Caco-2 (cell line): ENCODE measurements around the gene TNFSF4. TPM values are rescaled to one million over a fixed set of nuclear protein-coding genes. Genes with fewer than 3 reads are reported as not detected.
"Not testable (repeated sequence)": the region's sequence is repeated elsewhere in the genome, so short reads cannot be mapped to it uniquely, and the experiment has no call there.

Experiments used
- BruUV-seq: library from RNA; stranded (reverse); fragments of 400-500 nt; replicated peaks from 2 replicates; lab custom pipeline; 2021; lab: Mats Ljungman, UMichigan
- CTCF ChIA-PET: fragments of 300-600 bp; sonication (Branson Sonifier 250); formaldehyde crosslinking; loops from one replicate; lab custom pipeline; 2022; ENCODE audit warnings: antibody characterized with exemption; lab: Charles Lee
- POLR2A ChIA-PET: fragments of 300-600 bp; sonication (Branson Sonifier 250); formaldehyde crosslinking; loops from one replicate; lab custom pipeline; 2022; ENCODE audit warnings: antibody characterized with exemption; lab: Charles Lee
- DNase-seq, 2 experiments: peaks; one replicate each; pipeline versions ENCODE4 v3.0.0 to v3.0.0-alpha.2; 2020 to 2022
- H3K27me3 ChIP-seq: replicated peaks from 2 replicates; pipeline ENCODE4 v1.6.0; 2011; ENCODE audit warnings: low read length; ENCODE audit not compliant: control insufficient read depth, insufficient read depth
- H3K36me3 ChIP-seq: 2 replicates; pipeline ENCODE4 v1.5.1; 2011; ENCODE audit warnings: low read length; ENCODE audit not compliant: control insufficient read depth, insufficient read depth
- H3K4me1 ChIP-seq: fragments of 250-450 bp; sonication (Bioruptor Pico); 2 replicates; pipeline ENCODE4 v1.5.1; 2020; ENCODE audit warnings: mild to moderate bottlenecking
- H3K4me3 ChIP-seq: 2 replicates; pipeline ENCODE4 v1.5.1; 2011; ENCODE audit warnings: low read depth, mild to moderate bottlenecking, control low read depth, low read length
- H3K9me3 ChIP-seq: fragments of 250-450 bp; sonication (Bioruptor Pico); 2 replicates; pipeline ENCODE4 v1.5.1; 2020; ENCODE audit warnings: mild to moderate bottlenecking, moderate library complexity
- H3K27ac Mint-ChIP-seq: one replicate; pipeline ENCODE4 v1.8.0; 2022; ENCODE audit warnings: mixed read lengths; ENCODE audit not compliant: unreplicated experiment
- H3K27me3 Mint-ChIP-seq: one replicate; pipeline ENCODE4 v1.8.0; 2022; ENCODE audit warnings: mixed read lengths; ENCODE audit not compliant: insufficient read depth, unreplicated experiment
- H3K36me3 Mint-ChIP-seq: one replicate; pipeline ENCODE4 v1.8.0; 2022; ENCODE audit warnings: mild to moderate bottlenecking, mixed read lengths; ENCODE audit not compliant: insufficient read depth, unreplicated experiment
- H3K4me1 Mint-ChIP-seq: one replicate; pipeline ENCODE4 v1.8.0; 2022; ENCODE audit warnings: low read depth, mixed read lengths; ENCODE audit not compliant: unreplicated experiment
- H3K4me3 Mint-ChIP-seq: one replicate; pipeline ENCODE4 v1.8.0; 2022; ENCODE audit warnings: mild to moderate bottlenecking, moderate library complexity, mixed read lengths; ENCODE audit not compliant: unreplicated experiment
- H3K9me3 Mint-ChIP-seq: one replicate; pipeline ENCODE4 v1.8.0; 2022; ENCODE audit warnings: mixed read lengths; ENCODE audit not compliant: unreplicated experiment
- intact Hi-C: fragments of 100-400 bp; cut with micrococcal nuclease; formaldehyde crosslinking; loops from one replicate; pipeline ENCODE4 v1.10.0; 2022; ENCODE audit not compliant: unreplicated experiment
- total RNA-seq: library from RNA; stranded (reverse); gene quantifications from 2 replicates; pipeline ENCODE4 v1.2.3, GENCODE V29; 2022
- TF ChIP-seq, protein P1 (sequence below), 2 experiments: fragments of 200-600 bp in 1 of 2; IDR thresholded peaks; 1 replicate in 1 of 2; 2 replicates in 1 of 2; pipeline versions ENCODE4 v1.5.1 to v1.8.0; 2011 to 2022; ENCODE audit warnings: antibody characterized with exemption in 1 of 2, control low read depth in 1 of 2, inconsistent platforms in 1 of 2, low read depth in 1 of 2, low read length in 1 of 2, mild to moderate bottlenecking in 1 of 2, moderate library complexity in 1 of 2; ENCODE audit not compliant: insufficient read depth in 1 of 2, severe bottlenecking in 1 of 2, unreplicated experiment in 1 of 2

The TNFSF4 gene
- total RNA-seq, 1 experiment from 2014 or later = 1.3 TPM

- Histone ChIP-seq H3K36me3 (no peaks in the 10 kb centered on the region), H3K4me1 (no peaks in the 10 kb centered on the region), H3K27me3 (no peaks in the 10 kb centered on the region), H3K9me3 (peaks cover 5% of the 10 kb centered on the region), H3K4me3 (no peak overlapping the region)
- H3K27me3 Mint-ChIP-seq = peaks cover 3% of the 10 kb centered on the region
- ChIA-PET POLR2A (no interaction called here), CTCF (no interaction called here)
- peaks cover 21% of the 10 kb centered on the region for H3K9me3 Mint-ChIP-seq
- DNase-seq = no peak
- intact Hi-C loops = no loop called here
- H3K36me3 Mint-ChIP-seq = no peaks in the 10 kb centered on the region
- BruUV-seq = no TSS peak
- TF ChIP-seq, protein P1, sequence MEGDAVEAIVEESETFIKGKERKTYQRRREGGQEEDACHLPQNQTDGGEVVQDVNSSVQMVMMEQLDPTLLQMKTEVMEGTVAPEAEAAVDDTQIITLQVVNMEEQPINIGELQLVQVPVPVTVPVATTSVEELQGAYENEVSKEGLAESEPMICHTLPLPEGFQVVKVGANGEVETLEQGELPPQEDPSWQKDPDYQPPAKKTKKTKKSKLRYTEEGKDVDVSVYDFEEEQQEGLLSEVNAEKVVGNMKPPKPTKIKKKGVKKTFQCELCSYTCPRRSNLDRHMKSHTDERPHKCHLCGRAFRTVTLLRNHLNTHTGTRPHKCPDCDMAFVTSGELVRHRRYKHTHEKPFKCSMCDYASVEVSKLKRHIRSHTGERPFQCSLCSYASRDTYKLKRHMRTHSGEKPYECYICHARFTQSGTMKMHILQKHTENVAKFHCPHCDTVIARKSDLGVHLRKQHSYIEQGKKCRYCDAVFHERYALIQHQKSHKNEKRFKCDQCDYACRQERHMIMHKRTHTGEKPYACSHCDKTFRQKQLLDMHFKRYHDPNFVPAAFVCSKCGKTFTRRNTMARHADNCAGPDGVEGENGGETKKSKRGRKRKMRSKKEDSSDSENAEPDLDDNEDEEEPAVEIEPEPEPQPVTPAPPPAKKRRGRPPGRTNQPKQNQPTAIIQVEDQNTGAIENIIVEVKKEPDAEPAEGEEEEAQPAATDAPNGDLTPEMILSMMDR (IDR thresholded peaks at IDR 0.05; ENCODE audit: insufficient read depth in 1 of 2, low read depth in 1 of 2, low read length in 1 of 2, severe bottlenecking in 1 of 2, unreplicated experiment in 1 of 2) = no peak
- no peaks in the 10 kb centered on the region for H3K4me1 Mint-ChIP-seq
- no peak overlapping the region for H3K27ac Mint-ChIP-seq
- no peak overlapping the region for H3K4me3 Mint-ChIP-seq
Measured at GRCh38 chr1:173239058-173239457, 31.9 kb upstream of the TNFSF4 start.

GRCh38 chr1:173234899-173235298, 27.8 kb upstream of the TNFSF4 start:
- Histone ChIP-seq H3K27me3 (no peaks in the 10 kb centered on the region), H3K9me3 (no peaks in the 10 kb centered on the region), H3K4me1 (no peaks in the 10 kb centered on the region), H3K36me3 (no peaks in the 10 kb centered on the region), H3K4me3 (no peak overlapping the region)
- Mint-ChIP-seq H3K27me3 (no peaks in the 10 kb centered on the region), H3K36me3 (no peaks in the 10 kb centered on the region), H3K4me1 (no peaks in the 10 kb centered on the region), H3K4me3 (no peak overlapping the region), H3K27ac (no peak overlapping the region), H3K9me3 (no peaks in the 10 kb centered on the region)
- intact Hi-C loops = no loop called here
- no TSS peak for BruUV-seq
- ChIA-PET POLR2A (no interaction called here), CTCF (no interaction called here)
- TF ChIP-seq, protein P1 (IDR thresholded peaks at IDR 0.05; ENCODE audit: insufficient read depth in 1 of 2, low read depth in 1 of 2, low read length in 1 of 2, severe bottlenecking in 1 of 2, unreplicated experiment in 1 of 2) = no peak
- DNase-seq = no peak

- H3K4me3 ChIP-seq, H3K9me3 Mint-ChIP-seq, CTCF ChIA-PET, H3K36me3 Mint-ChIP-seq, intact Hi-C loops, H3K27me3 Mint-ChIP-seq, H3K9me3 ChIP-seq, H3K4me1 Mint-ChIP-seq, H3K27ac Mint-ChIP-seq, H3K36me3 ChIP-seq, POLR2A ChIA-PET, DNase-seq, H3K27me3 ChIP-seq, H3K4me1 ChIP-seq, BruUV-seq, H3K4me3 Mint-ChIP-seq: not testable (repeated sequence)
Measured at GRCh38 chr1:173234434-173234833, 27.3 kb upstream of the TNFSF4 start.

DNA sequence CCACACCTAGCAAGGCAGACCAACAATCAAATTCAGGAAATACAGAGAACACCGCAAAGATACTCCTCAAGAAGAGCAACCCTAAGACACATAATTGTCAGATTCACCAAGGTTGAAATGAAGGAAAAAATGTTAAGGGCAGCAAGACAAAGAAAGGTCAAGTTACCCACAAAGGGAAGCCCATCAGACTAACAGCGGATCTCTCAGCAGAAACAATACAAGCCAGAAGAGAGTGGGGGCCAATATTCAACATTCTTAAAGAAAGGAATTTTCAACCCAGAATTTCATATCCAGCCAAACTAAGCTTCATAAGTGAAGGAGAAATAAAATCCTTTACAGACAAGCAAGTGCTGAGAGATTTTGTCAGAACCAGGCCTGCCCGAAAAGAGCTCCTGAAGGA, 21.9 kb upstream of the TNFSF4 start:
- H3K4me1 ChIP-seq, H3K36me3 ChIP-seq, POLR2A ChIA-PET, BruUV-seq, H3K27me3 ChIP-seq, H3K27ac Mint-ChIP-seq, DNase-seq, H3K9me3 Mint-ChIP-seq, H3K27me3 Mint-ChIP-seq, H3K36me3 Mint-ChIP-seq, H3K9me3 ChIP-seq, H3K4me3 Mint-ChIP-seq, intact Hi-C loops, CTCF ChIA-PET, H3K4me1 Mint-ChIP-seq, H3K4me3 ChIP-seq: not testable (repeated sequence)
